BLaER1 (cell line): ENCODE data around the gene CHAT.

ENCODE experiments used
- H3K27ac ChIP-seq: shearing (Covaris generic); formaldehyde crosslinking; 2 replicates; pipeline ENCODE4 v1.8.1; 2022
- H3K27me3 ChIP-seq: shearing (Covaris generic); formaldehyde crosslinking; 2 replicates; pipeline ENCODE4 v1.8.1; 2022
- H3K36me3 ChIP-seq: shearing (Covaris generic); formaldehyde crosslinking; 2 replicates; pipeline ENCODE4 v1.8.1; 2022
- H3K4me1 ChIP-seq: shearing (Covaris generic); formaldehyde crosslinking; 2 replicates; pipeline ENCODE4 v1.8.1; 2022
- H3K4me2 ChIP-seq: shearing (Covaris generic); formaldehyde crosslinking; 2 replicates; pipeline ENCODE4 v1.8.1; 2022
- H3K4me3 ChIP-seq: shearing (Covaris generic); formaldehyde crosslinking; 2 replicates; pipeline ENCODE4 v1.8.1; 2022
- H3K9ac ChIP-seq: shearing (Covaris generic); formaldehyde crosslinking; 2 replicates; pipeline ENCODE4 v1.8.1; 2022
- H3K9me3 ChIP-seq: shearing (Covaris generic); formaldehyde crosslinking; 2 replicates; pipeline ENCODE4 v1.8.1; 2022
- H4K20me1 ChIP-seq: shearing (Covaris generic); formaldehyde crosslinking; 2 replicates; pipeline ENCODE4 v1.8.1; 2022
- Cebpa-rat ChIP-seq: shearing (Covaris generic); IDR thresholded peaks from 2 replicates; pipeline ENCODE4 v1.8.1; 2022

CHAT gene

GRCh38 chr10:49643241-49644034 lies 29.6 kb downstream of the CHAT start:
- no peaks in the 10 kb centered on the region for H3K9me3 ChIP-seq
- peak overlapping the region; percentile 55 for H3K4me2 ChIP-seq
- H3K27ac ChIP-seq, result peak overlapping the region; percentile 53; the same call in 1 of the 2 replicates
- H3K9ac ChIP-seq, result no peak overlapping the region
- no peak overlapping the region for H3K4me3 ChIP-seq
- H3K4me1 ChIP-seq, result peaks cover 49% of the 10 kb centered on the region
- H4K20me1 ChIP-seq, result no peaks in the 10 kb centered on the region
- no peaks in the 10 kb centered on the region for H3K36me3 ChIP-seq
- H3K27me3 ChIP-seq, result no peaks in the 10 kb centered on the region
- TF ChIP-seq Cebpa-rat, result no peak

DNA sequence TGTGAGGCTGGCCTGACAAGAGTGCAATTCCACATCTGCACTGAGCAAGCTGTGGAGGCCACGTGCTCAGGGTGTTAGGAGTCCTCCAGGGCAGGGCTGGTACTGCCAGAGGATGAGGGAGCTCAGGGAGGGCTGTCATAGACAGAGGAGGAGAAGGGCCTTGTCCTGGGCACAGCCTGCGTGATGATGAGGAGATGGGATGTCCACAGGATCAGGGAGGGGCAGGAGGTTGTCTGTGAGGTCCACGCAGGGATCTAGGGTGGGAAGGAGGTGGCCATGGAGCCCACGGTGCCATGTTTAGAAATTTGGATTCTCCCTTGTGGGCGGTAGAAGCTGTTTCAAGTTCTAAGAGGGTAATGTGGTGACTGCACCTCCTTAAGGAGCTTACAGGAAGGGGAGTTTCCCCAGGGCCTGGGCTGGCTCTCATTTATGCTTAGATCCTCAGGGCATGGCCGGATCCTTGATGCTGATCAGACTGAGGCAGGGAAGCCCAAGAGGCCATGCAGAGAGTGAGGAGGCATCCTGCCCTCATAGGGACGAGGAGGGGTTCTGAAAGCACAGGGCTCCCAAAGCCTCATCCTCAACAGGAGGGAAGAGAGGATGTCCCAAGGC lies 30.3 kb downstream of the CHAT start:
- no peaks in the 10 kb centered on the region for H3K27me3 ChIP-seq
- H3K9me3 ChIP-seq, result no peaks in the 10 kb centered on the region
- H3K36me3 ChIP-seq, result no peaks in the 10 kb centered on the region
- no peak overlapping the region for H3K4me3 ChIP-seq
- H3K4me1 ChIP-seq, result peaks cover 56% of the 10 kb centered on the region
- H3K27ac ChIP-seq, result peak overlapping the region; percentile 53
- H3K9ac ChIP-seq, result no peak overlapping the region
- no peak for TF ChIP-seq Cebpa-rat
- H4K20me1 ChIP-seq, result no peaks in the 10 kb centered on the region
- peak overlapping the region; percentile 55 for H3K4me2 ChIP-seq

DNA sequence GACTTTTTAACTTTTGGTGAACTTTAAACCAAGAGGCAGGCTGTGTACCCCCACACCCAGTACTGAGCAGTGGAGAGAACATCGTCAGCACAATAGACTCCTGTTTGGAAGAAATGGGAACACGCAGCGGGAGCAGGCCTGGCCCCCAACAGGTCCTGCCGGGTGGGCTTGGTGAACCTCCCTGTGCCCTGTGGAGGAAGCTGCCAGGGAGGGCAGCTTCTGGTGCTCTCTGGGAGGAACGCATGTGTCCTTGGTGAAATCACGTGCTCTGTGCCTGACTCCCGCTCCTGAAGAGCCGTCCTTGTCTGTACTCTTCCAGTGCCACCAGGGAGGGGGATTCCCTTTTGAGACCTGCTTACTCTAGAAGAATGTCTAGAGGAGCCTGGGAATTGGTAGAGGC lies 31.6 kb downstream of the CHAT start:
- peak overlapping the region; percentile 96 for H3K27ac ChIP-seq
- H3K4me2 ChIP-seq, result peak overlapping the region; percentile 87
- no peaks in the 10 kb centered on the region for H3K9me3 ChIP-seq
- no peak overlapping the region for H3K9ac ChIP-seq
- H3K36me3 ChIP-seq, result no peaks in the 10 kb centered on the region
- no peaks in the 10 kb centered on the region for H4K20me1 ChIP-seq
- TF ChIP-seq Cebpa-rat, result no peak
- no peaks in the 10 kb centered on the region for H3K27me3 ChIP-seq
- peaks cover 69% of the 10 kb centered on the region for H3K4me1 ChIP-seq
- H3K4me3 ChIP-seq, result no peak overlapping the region

GRCh38 chr10:49645871-49646870 lies 32.3 kb downstream of the CHAT start:
- H4K20me1 ChIP-seq, result no peaks in the 10 kb centered on the region
- peak overlapping the region; percentile 96 for H3K27ac ChIP-seq
- H3K9ac ChIP-seq, result no peak overlapping the region
- H3K27me3 ChIP-seq, result no peaks in the 10 kb centered on the region
- peaks cover 77% of the 10 kb centered on the region for H3K4me1 ChIP-seq
- H3K36me3 ChIP-seq, result no peaks in the 10 kb centered on the region
- H3K9me3 ChIP-seq, result no peaks in the 10 kb centered on the region
- TF ChIP-seq Cebpa-rat, result no peak
- peak overlapping the region; percentile 87 for H3K4me2 ChIP-seq
- no peak overlapping the region for H3K4me3 ChIP-seq

GRCh38 chr10:49647554-49647953 lies 33.7 kb downstream of the CHAT start:
- no peaks in the 10 kb centered on the region for H3K36me3 ChIP-seq
- H3K9me3 ChIP-seq, result no peaks in the 10 kb centered on the region
- H3K27ac ChIP-seq, result peak overlapping the region; percentile 96
- H3K4me2 ChIP-seq, result peak overlapping the region; percentile 87
- no peaks in the 10 kb centered on the region for H3K27me3 ChIP-seq
- no peaks in the 10 kb centered on the region for H4K20me1 ChIP-seq
- peaks cover 91% of the 10 kb centered on the region for H3K4me1 ChIP-seq
- no peak for TF ChIP-seq Cebpa-rat
- H3K9ac ChIP-seq, result peak overlapping the region; percentile 69; the same call in 1 of the 2 replicates
- H3K4me3 ChIP-seq, result no peak overlapping the region

- H3K4me2 ChIP-seq, result peak overlapping the region; percentile 87
- H3K36me3 ChIP-seq, result no peaks in the 10 kb centered on the region
- H3K4me1 ChIP-seq, result peaks cover 97% of the 10 kb centered on the region
- peak overlapping the region; percentile 96 for H3K27ac ChIP-seq
- H3K27me3 ChIP-seq, result no peaks in the 10 kb centered on the region
- no peak for TF ChIP-seq Cebpa-rat
- no peaks in the 10 kb centered on the region for H4K20me1 ChIP-seq
- H3K9ac ChIP-seq, result peak overlapping the region; percentile 69; the same call in 1 of the 2 replicates
- H3K4me3 ChIP-seq, result peak overlapping the region; percentile 28; the same call in 1 of the 2 replicates
- H3K9me3 ChIP-seq, result no peaks in the 10 kb centered on the region
These were observed 34.4 kb downstream of the CHAT start for GRCh38 chr10:49647985-49648795.

GRCh38 chr10:49649294-49649693 lies 35.5 kb downstream of the CHAT start:
- Histone ChIP-seq H3K4me3 (peak overlapping the region; percentile 28), H3K4me2 (peak overlapping the region; percentile 87), H3K36me3 (no peaks in the 10 kb centered on the region), H3K4me1 (peaks cover 100% of the 10 kb centered on the region), H4K20me1 (no peaks in the 10 kb centered on the region), H3K27me3 (no peaks in the 10 kb centered on the region), H3K9me3 (no peaks in the 10 kb centered on the region), H3K27ac (peak overlapping the region; percentile 96), H3K9ac (peak overlapping the region; percentile 69; the same call in 1 of the 2 replicates)
- no peak for TF ChIP-seq Cebpa-rat

- Histone ChIP-seq H3K9me3 (no peaks in the 10 kb centered on the region), H3K9ac (peak overlapping the region; percentile 69), H4K20me1 (no peaks in the 10 kb centered on the region), H3K4me3 (peak overlapping the region; percentile 28), H3K4me2 (peak overlapping the region; percentile 87), H3K27me3 (no peaks in the 10 kb centered on the region), H3K4me1 (peaks cover 100% of the 10 kb centered on the region), H3K36me3 (no peaks in the 10 kb centered on the region), H3K27ac (peak overlapping the region; percentile 96)
- no peak for TF ChIP-seq Cebpa-rat
These were observed 36.3 kb downstream of the CHAT start for GRCh38 chr10:49649936-49650723.
